ENCODE data around the gene SWAP70.

- TF ChIP-seq CTCF (IDR thresholded peaks at IDR 0.05; ENCODE audit: insufficient read depth, low read depth, low read length) (no peak), EZH2 (IDR thresholded peaks at IDR 0.05; ENCODE audit: insufficient read depth, low read length) (no peak)
Observed at GRCh38 chr11:9731256-9731655, 67.4 kb downstream of the SWAP70 start.

All from astrocyte (in vitro differentiated cells and primary cell).